Adrenal gland (tissue), 12 donors: ENCODE measurements around the gene MRNIP. TPM values are rescaled to one million over a fixed set of nuclear protein-coding genes. Genes with fewer than 3 reads are reported as not detected.
A peak's percentile ranks its signal among the peaks of the same experiment; 100 is the strongest.

Experiments
- DNase-seq, 7 donors: peaks; one replicate each; pipeline ENCODE4 v3.0.0-alpha.2; 2019 to 2020
- H3K27ac ChIP-seq, 5 donors: fragments of 200-600 bp; sonication (generic) in 4 of 5; 1 replicate in 3 of 5; 2 replicates in 2 of 5; pipeline versions ENCODE4 v1.5.1 to v1.8.0; 2016 to 2020; ENCODE audit warnings: mild to moderate bottlenecking in 1 of 5
- H3K27me3 ChIP-seq: fragments of 200-600 bp; 2 replicates; pipeline ENCODE4 v1.8.0; 2021
- H3K36me3 ChIP-seq, 2 donors: fragments of 200-600 bp; replicated peaks in 1 of 2; 1 replicate in 1 of 2; 2 replicates in 1 of 2; pipeline versions ENCODE4 v1.5.1 to v1.8.0; 2018 to 2022
- H3K4me1 ChIP-seq, 2 donors: fragments of 200-600 bp; replicated peaks in 1 of 2; 1 replicate in 1 of 2; 2 replicates in 1 of 2; pipeline versions ENCODE4 v1.5.1 to v1.8.0; 2018 to 2021
- H3K4me3 ChIP-seq, 4 donors: fragments of 200-600 bp; sonication (generic) in 3 of 4; one replicate each; pipeline ENCODE4 v1.5.1; 2016 to 2018
- H3K9me3 ChIP-seq, 3 donors: fragments of 200-600 bp; sonication (generic) in 1 of 3; replicated peaks in 1 of 3; 1 replicate in 2 of 3; 2 replicates in 1 of 3; pipeline versions ENCODE4 v1.5.1 to v1.8.0; 2016 to 2021
- POLR2A ChIP-seq, 2 donors: fragments of 450-650 bp; IDR thresholded peaks; one replicate each; pipeline ENCODE4 v1.6.1; 2017; ENCODE audit warnings: antibody characterized with exemption in 2 of 2, mild to moderate bottlenecking in 2 of 2, moderate library complexity in 1 of 2
- WGBS, 4 donors: extraction: QIAGEN DNeasy Blood & Tissue Kit in 2 of 4; methylation state at CpG; one replicate each; pipeline versions ENCODE4 v1.1.5 to v1.1.7; 2013 to 2017; 5-methylcytosine and 5-hydroxymethylcytosine counted together
- intact Hi-C, 2 donors: fragments of 100-400 bp; cut with DNase I; formaldehyde crosslinking; loops; one replicate each; pipeline versions ENCODE4 v1.14.1 to v1.15.0; 2022 to 2023
- polyA plus RNA-seq, 3 donors: library from polyadenylated mRNA; stranded (reverse); fragments of 200-250 nt in 2 of 3; fragments of 350-450 nt in 1 of 3; fragmentation: Illumina TruSeq in 1 of 3; extraction: RNeasy Lipid Tissue Mini Kit (QIAGEN cat#74804) in 1 of 3; gene quantifications; one replicate each; pipeline ENCODE4 v1.2.3, GENCODE V29; 2013 to 2014
- total RNA-seq, 9 donors: library from RNA; depleted of rRNA in 4 of 9; stranded (reverse); fragments of >200 nt in 4 of 9; fragments of 120-200 nt in 1 of 9; fragmentation: NEBNext Ultra II Directional in 1 of 9; extraction: Animal tissue kit (Norgen Biotek cat#: 25700) in 1 of 9; gene quantifications; one replicate each; pipeline versions ENCODE4 v1.1.0 to v1.2.4, GENCODE V29; 2013 to 2023
- TF ChIP-seq, protein P1 (sequence below), 6 experiments: fragments of 450-650 bp in 4 of 6; fragments of 200-600 bp in 2 of 6; sonication (generic) in 1 of 6; IDR thresholded peaks; 1 replicate in 5 of 6; 2 replicates in 1 of 6; pipeline versions ENCODE4 v1.5.1 to v1.8.0; 2016 to 2021; ENCODE audit warnings: antibody characterized with exemption in 6 of 6, mild to moderate bottlenecking in 2 of 6, moderate library complexity in 1 of 6
- donor health status: healthy with polysubstance abuse.
- donor health status: Bipolar disorder and iron deficiency.
- donor health status: DM: yes; HTN: yes; CAD: no.
- donor health status: DM: no; HTN: no; CAD: no.
- donor health status: DM: no; HTN: no; CAD: no.
- donor health status: DM: yes; HTN: yes; CAD: no.

The MRNIP gene
- total and polyA plus RNA-seq, 12 donors = 12.3 to 129 (median 32.2) TPM

DNA sequence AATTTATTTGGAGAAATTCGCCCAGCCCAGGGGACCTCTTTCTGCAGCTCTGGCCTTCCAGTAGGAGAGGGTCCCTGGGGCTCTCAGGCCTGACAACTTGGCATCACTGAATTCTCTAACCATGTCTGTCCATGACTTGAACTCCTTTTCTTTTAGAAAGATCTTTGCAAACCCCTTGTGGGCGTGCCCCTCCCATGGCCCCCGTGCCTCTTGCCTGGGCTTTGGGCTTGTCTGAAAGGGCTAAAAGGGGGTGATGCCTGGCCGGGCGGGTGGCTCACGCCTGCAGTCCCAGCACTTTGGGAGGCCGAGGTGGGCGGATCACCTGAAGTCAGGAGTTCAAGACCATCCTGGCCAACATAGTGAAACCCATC is 41.2 kb downstream of the MRNIP start:
- peak in 1 of 7 donors; percentile 17 for DNase-seq
- Histone ChIP-seq H3K9me3 (no peaks in the 10 kb centered on the region), H3K4me1 (peaks cover 43% of the 10 kb centered on the region in 2 donors), H3K36me3 (peaks cover 0 to 2% of the 10 kb centered on the region in 2 donors), H3K27ac (peak overlapping the region in 3 of 5 donors; percentile 36 to 100 (median 99)), H3K27me3 (no peaks in the 10 kb centered on the region), H3K4me3 (peak overlapping the region in 2 of 4 donors; percentile 29 to 72)
- WGBS, 4 donors = 85 to 95% (median 91%) methylated on average over 8 of the region's 8 CpGs
- TF ChIP-seq, protein P1, sequence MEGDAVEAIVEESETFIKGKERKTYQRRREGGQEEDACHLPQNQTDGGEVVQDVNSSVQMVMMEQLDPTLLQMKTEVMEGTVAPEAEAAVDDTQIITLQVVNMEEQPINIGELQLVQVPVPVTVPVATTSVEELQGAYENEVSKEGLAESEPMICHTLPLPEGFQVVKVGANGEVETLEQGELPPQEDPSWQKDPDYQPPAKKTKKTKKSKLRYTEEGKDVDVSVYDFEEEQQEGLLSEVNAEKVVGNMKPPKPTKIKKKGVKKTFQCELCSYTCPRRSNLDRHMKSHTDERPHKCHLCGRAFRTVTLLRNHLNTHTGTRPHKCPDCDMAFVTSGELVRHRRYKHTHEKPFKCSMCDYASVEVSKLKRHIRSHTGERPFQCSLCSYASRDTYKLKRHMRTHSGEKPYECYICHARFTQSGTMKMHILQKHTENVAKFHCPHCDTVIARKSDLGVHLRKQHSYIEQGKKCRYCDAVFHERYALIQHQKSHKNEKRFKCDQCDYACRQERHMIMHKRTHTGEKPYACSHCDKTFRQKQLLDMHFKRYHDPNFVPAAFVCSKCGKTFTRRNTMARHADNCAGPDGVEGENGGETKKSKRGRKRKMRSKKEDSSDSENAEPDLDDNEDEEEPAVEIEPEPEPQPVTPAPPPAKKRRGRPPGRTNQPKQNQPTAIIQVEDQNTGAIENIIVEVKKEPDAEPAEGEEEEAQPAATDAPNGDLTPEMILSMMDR (IDR thresholded peaks at IDR 0.05) = no peak
- TF ChIP-seq POLR2A (IDR thresholded peaks at IDR 0.05) = no peak
- intact Hi-C loops = no loop called here

GRCh38 chr5:179816796-179817469 is 41.7 kb downstream of the MRNIP start:
- peak overlapping the region in 2 of 5 donors; percentile 36 to 100 for H3K27ac ChIP-seq
- no peaks in the 10 kb centered on the region for H3K27me3 ChIP-seq
- H3K9me3 ChIP-seq = no peaks in the 10 kb centered on the region
- H3K4me3 ChIP-seq = peak overlapping the region in 2 of 4 donors; percentile 29 to 72
- no peaks in the 10 kb centered on the region for H3K36me3 ChIP-seq
- H3K4me1 ChIP-seq = peaks cover 37% of the 10 kb centered on the region in 2 donors
- TF ChIP-seq, protein P1 (IDR thresholded peaks at IDR 0.05) = no peak
- intact Hi-C loops = no loop called here
- DNase-seq = peak in 1 of 7 donors; percentile 43
- 1 to 8% (median 2%) methylated on average over 3 to 69 of the region's 72 CpGs for WGBS, 4 donors

- Histone ChIP-seq H3K27ac (no peak overlapping the region), H3K4me3 (peak overlapping the region in 2 of 4 donors; percentile 29 to 72), H3K27me3 (no peaks in the 10 kb centered on the region), H3K36me3 (no peaks in the 10 kb centered on the region), H3K9me3 (no peaks in the 10 kb centered on the region), H3K4me1 (peaks cover 35 to 36% of the 10 kb centered on the region in 2 donors)
- TF ChIP-seq, protein P1 (IDR thresholded peaks at IDR 0.05) = no peak
- intact Hi-C loops = no loop called here
- DNase-seq = peak in 1 of 7 donors; percentile 12
- 58 to 68% (median 61%) methylated on average over 11 to 23 of the region's 23 CpGs for WGBS, 4 donors
Observed at GRCh38 chr5:179816401-179816795, 42.2 kb downstream of the MRNIP start.

DNA sequence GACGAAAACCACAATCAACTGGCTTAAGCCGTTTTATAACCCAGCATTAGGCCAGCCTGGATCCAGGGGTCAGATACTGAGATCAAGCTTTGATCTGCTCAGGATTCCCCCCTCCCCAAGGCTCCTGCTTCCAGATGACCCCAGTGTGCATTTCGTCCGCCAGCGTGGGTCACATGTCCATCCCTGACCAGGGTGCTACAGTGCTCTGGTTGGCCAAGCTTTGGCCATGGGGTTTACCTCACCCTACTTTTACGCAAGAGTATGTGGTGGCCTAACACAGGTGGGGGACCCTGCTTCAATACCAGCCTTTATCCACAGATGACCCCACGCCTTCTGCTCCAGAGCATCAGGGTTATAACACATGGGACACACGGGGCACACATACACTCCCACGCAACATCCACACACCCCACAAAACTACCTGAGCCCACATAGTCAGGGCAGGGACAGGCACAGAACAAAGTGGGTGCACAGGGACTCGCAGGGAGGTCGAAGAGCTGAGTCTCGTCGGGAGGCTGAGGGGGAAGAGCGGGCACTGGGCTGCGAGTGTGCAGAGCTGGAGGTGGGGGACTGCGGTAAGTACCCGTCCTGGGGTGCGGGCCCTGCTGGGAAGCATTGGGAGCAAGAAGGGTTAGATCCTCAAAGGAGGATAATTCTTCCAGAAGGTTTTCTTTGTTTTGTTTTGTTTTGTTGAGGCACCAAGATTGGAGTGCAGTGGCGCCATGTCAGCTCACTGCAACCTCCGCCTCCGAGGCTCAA is 42.9 kb downstream of the MRNIP start:
- intact Hi-C loops = no loop called here
- no peaks in the 10 kb centered on the region for H3K9me3 ChIP-seq
- no peaks in the 10 kb centered on the region for H3K36me3 ChIP-seq
- H3K4me1 ChIP-seq = peaks cover 35 to 36% of the 10 kb centered on the region in 2 donors
- no peak overlapping the region for H3K27ac ChIP-seq
- no peaks in the 10 kb centered on the region for H3K27me3 ChIP-seq
- H3K4me3 ChIP-seq = no peak overlapping the region
- no peak for DNase-seq
- TF ChIP-seq, protein P1 (IDR thresholded peaks at IDR 0.05) = no peak
- no peak for TF ChIP-seq POLR2A (IDR thresholded peaks at IDR 0.05)
- WGBS, 4 donors = 95 to 97% (median 96%) methylated on average over 21 of the region's 21 CpGs
